CD4-positive, alpha-beta T cell (primary cell): ENCODE measurements around the gene UBC. TPM values are rescaled to one million over a fixed set of nuclear protein-coding genes. Genes with fewer than 3 reads are reported as not detected.
"Not testable (repeated sequence)": the region's sequence is repeated elsewhere in the genome, so short reads cannot be mapped to it uniquely, and the experiment has no call there.

Experiments
- ATAC-seq: fragments of 200-7000 bp; cut with Tn5 transposase; one replicate; pipeline ENCODE4 v1.10.0; 2022; ENCODE audit warnings: mild to moderate bottlenecking; ENCODE audit not compliant: poor library complexity
- CTCF ChIA-PET: fragments of 350-600 bp; sonication (Branson Sonifier 250); formaldehyde crosslinking; loops from one replicate; lab custom pipeline; 2021; ENCODE audit warnings: antibody characterized with exemption, inconsistent platforms; lab: Charles Lee
- POLR2A ChIA-PET: fragments of 350-600 bp; sonication (Branson Sonifier 250); formaldehyde crosslinking; loops from one replicate; lab custom pipeline; 2021; ENCODE audit warnings: antibody characterized with exemption, inconsistent platforms; lab: Charles Lee
- DNase-seq, 14 experiments: peaks; one replicate each; pipeline ENCODE4 v3.0.0-alpha.2; 2013 to 2020; ENCODE audit warnings: mixed read lengths in 2 of 14
- H3K27ac ChIP-seq, 2 donors: one replicate each; pipeline versions ENCODE4 v1.5.1 to v1.7.0; 2013; ENCODE audit warnings: low read length in 2 of 2, low read depth in 1 of 2, mild to moderate bottlenecking in 1 of 2
- H3K27me3 ChIP-seq, 2 experiments: 1 replicate in 1 of 2; 2 replicates in 1 of 2; pipeline versions ENCODE4 v1.6.1 to v1.7.0; 2013; ENCODE audit warnings: low read length in 2 of 2, control low read depth in 1 of 2, mild to moderate bottlenecking in 1 of 2, moderate library complexity in 1 of 2; ENCODE audit not compliant: insufficient read depth in 2 of 2, control insufficient read depth in 1 of 2
- H3K36me3 ChIP-seq: one replicate; pipeline ENCODE4 v1.6.1; 2013; ENCODE audit warnings: low read length, control low read depth; ENCODE audit not compliant: insufficient read depth
- H3K4me1 ChIP-seq: one replicate; pipeline ENCODE4 v1.6.1; 2013; ENCODE audit warnings: low read length, control low read depth; ENCODE audit not compliant: insufficient read depth
- H3K4me3 ChIP-seq: one replicate; pipeline ENCODE4 v1.5.1; 2013; ENCODE audit warnings: mild to moderate bottlenecking, low read length, moderate library complexity
- H3K9me3 ChIP-seq, 2 experiments: 1 replicate in 1 of 2; 2 replicates in 1 of 2; pipeline versions ENCODE4 v1.6.1 to v1.7.0; 2013; ENCODE audit warnings: low read length in 2 of 2, mild to moderate bottlenecking in 2 of 2, control low read depth in 1 of 2, moderate library complexity in 1 of 2; ENCODE audit not compliant: control insufficient read depth in 1 of 2, insufficient read depth in 1 of 2
- H3K27ac Mint-ChIP-seq: one replicate; pipeline ENCODE4 v1.8.0; 2020; ENCODE audit warnings: mixed read lengths
- H3K27me3 Mint-ChIP-seq: one replicate; pipeline ENCODE4 v1.8.0; 2021; ENCODE audit warnings: mixed read lengths
- H3K36me3 Mint-ChIP-seq: one replicate; pipeline ENCODE4 v1.8.0; 2021; ENCODE audit warnings: low read depth, mixed read lengths
- H3K4me1 Mint-ChIP-seq: one replicate; pipeline ENCODE4 v1.8.0; 2021; ENCODE audit warnings: low read depth, mixed read lengths
- H3K4me3 Mint-ChIP-seq: one replicate; pipeline ENCODE4 v1.8.0; 2020; ENCODE audit warnings: mild to moderate bottlenecking, mixed read lengths
- H3K9me3 Mint-ChIP-seq: one replicate; pipeline ENCODE4 v1.8.0; 2020; ENCODE audit warnings: mixed read lengths
- CTCF ChIP-seq: fragments of 200-600 bp; IDR thresholded peaks from one replicate; pipeline ENCODE4 v1.8.0; 2022; ENCODE audit warnings: antibody characterized with exemption, mild to moderate bottlenecking
- intact Hi-C, 2 experiments: fragments of 100-400 bp; cut with DNase I in 1 of 2; cut with micrococcal nuclease in 1 of 2; formaldehyde crosslinking; loops; one replicate each; pipeline versions ENCODE4 v1.15.1 to v1.9.0; 2023 to 2025; cut with DNase I, micrococcal nuclease
- total RNA-seq, 174 experiments: library from RNA in 2 of 174; stranded (reverse) in 2 of 174; gene quantifications; one replicate each; pipeline ENCODE4 v1.2.3 and lab custom pipeline; 2021 to 2026

UBC gene
- total RNA-seq, 2 experiments from 2014 or later: 1,389 to 1,410 TPM

GRCh38 chr12:124928095-124928911 lies 13.9 kb upstream of the UBC start:
- Histone ChIP-seq H3K27me3 (no peaks in the 10 kb centered on the region), H3K4me1 (peaks cover 22% of the 10 kb centered on the region), H3K27ac (peak overlapping the region; percentile 66 to 67), H3K36me3 (no peaks in the 10 kb centered on the region), H3K4me3 (peak overlapping the region; percentile 69), H3K9me3 (no peaks in the 10 kb centered on the region)
- no peak for TF ChIP-seq CTCF
- DNase-seq (peak in 7 of 14 experiments; percentile 10 to 67 (median 54)), ATAC-seq (peak; percentile 45)
- intact Hi-C loops: loop anchor here in 1 of 2 experiments (1.0 kb wide), 1 partner anchor 11 kb away; no protein-coding TSS in a partner anchor
- Mint-ChIP-seq H3K4me1 (peaks cover 24% of the 10 kb centered on the region), H3K27me3 (peaks cover 11% of the 10 kb centered on the region), H3K9me3 (peaks cover 4% of the 10 kb centered on the region), H3K36me3 (peaks cover 20% of the 10 kb centered on the region), H3K27ac (peak overlapping the region; percentile 98), H3K4me3 (peak overlapping the region; percentile 95)
- ChIA-PET POLR2A (interaction anchor here (0.6 to 4.2 kb wide), 7 partner anchors 8 to 22 kb away, joined by 3 to 87 read pairs (median 9); partner anchors contain the start of gene UBC), CTCF (interaction anchor here (1.2 to 4.8 kb wide), 6 partner anchors 9 to 22 kb away, joined by 3 to 29 read pairs (median 9); no protein-coding TSS in a partner anchor)

GRCh38 chr12:124927201-124928094 lies 13.0 kb upstream of the UBC start:
- H3K36me3 Mint-ChIP-seq: peaks cover 20% of the 10 kb centered on the region
- no peak for TF ChIP-seq CTCF
- peaks cover 4% of the 10 kb centered on the region for H3K9me3 Mint-ChIP-seq
- H3K27me3 Mint-ChIP-seq: peaks cover 11% of the 10 kb centered on the region
- no peaks in the 10 kb centered on the region for H3K9me3 ChIP-seq
- H3K4me1 ChIP-seq: peaks cover 24% of the 10 kb centered on the region
- peak overlapping the region; percentile 98 for H3K27ac Mint-ChIP-seq
- peak; percentile 90 for ATAC-seq
- peak overlapping the region; percentile 66 to 67 for H3K27ac ChIP-seq
- peak overlapping the region; percentile 95 for H3K4me3 Mint-ChIP-seq
- peak overlapping the region; percentile 69 for H3K4me3 ChIP-seq
- peaks cover 24% of the 10 kb centered on the region for H3K4me1 Mint-ChIP-seq
- intact Hi-C loops: loop anchor here (1.0 to 2.0 kb wide), 3 partner anchors 10 to 21 kb away; no protein-coding TSS in a partner anchor
- ChIA-PET CTCF (interaction anchor here (1.0 to 4.8 kb wide), 7 partner anchors 8 to 21 kb away, joined by 3 to 29 read pairs (median 5); no protein-coding TSS in a partner anchor), POLR2A (interaction anchor here (0.6 to 4.2 kb wide), 7 partner anchors 9 to 21 kb away, joined by 3 to 87 read pairs (median 9); partner anchors contain the start of gene UBC)
- DNase-seq: peak; percentile 81 to 95 (median 92)
- no peaks in the 10 kb centered on the region for H3K27me3 ChIP-seq
- H3K36me3 ChIP-seq: no peaks in the 10 kb centered on the region

- H3K27me3 ChIP-seq, DNase-seq, H3K9me3 Mint-ChIP-seq, H3K9me3 ChIP-seq, H3K36me3 ChIP-seq, ATAC-seq, H3K4me3 ChIP-seq: not testable (repeated sequence)
- Mint-ChIP-seq H3K4me1 (peaks cover 41% of the 10 kb centered on the region), H3K27me3 (peaks cover 18% of the 10 kb centered on the region), H3K4me3 (peak overlapping the region; percentile 95), H3K36me3 (peaks cover 31% of the 10 kb centered on the region), H3K27ac (peak overlapping the region; percentile 98)
- intact Hi-C loops: loop anchor here in 1 of 2 experiments (2.0 kb wide), 1 partner anchor 19 kb away; no protein-coding TSS in a partner anchor
- H3K27ac ChIP-seq: peak overlapping the region in 1 of 2 donors; percentile 7
- ChIA-PET CTCF (interaction anchor here (1.3 to 4.8 kb wide), 3 partner anchors 12 to 19 kb away, joined by 4 to 29 read pairs (median 16); no protein-coding TSS in a partner anchor), POLR2A (interaction anchor here (4.0 to 4.2 kb wide), 3 partner anchors 8 to 14 kb away, joined by 71 to 87 read pairs (median 80); partner anchors contain the start of gene UBC)
- H3K4me1 ChIP-seq: peaks cover 40% of the 10 kb centered on the region
Measured at GRCh38 chr12:124925782-124926181, 11.3 kb upstream of the UBC start.
